Right lobe of liver (tissue), 6 donors: ENCODE results near the gene CT45A7. TPM values are rescaled to one million over a fixed set of nuclear protein-coding genes. Genes with fewer than 3 reads are reported as not detected.
"Not testable (repeated sequence)": the region's sequence is repeated elsewhere in the genome, so short reads cannot be mapped to it uniquely, and the experiment has no call there.

Experiments
- ATAC-seq, 4 donors: fragments of 200-7000 bp; cut with Tn5 transposase; one replicate each; pipeline ENCODE4 v1.9.1; 2020; ENCODE audit warnings: mild to moderate bottlenecking in 4 of 4, moderate library complexity in 4 of 4
- DNase-seq, 3 donors: peaks; one replicate each; pipeline ENCODE4 v3.0.0-alpha.2; 2020
- H3K27ac ChIP-seq, 3 donors: fragments of 200-600 bp; one replicate each; pipeline ENCODE4 v1.8.0; 2022
- H3K27me3 ChIP-seq, 2 donors: fragments of 200-600 bp; one replicate each; pipeline ENCODE4 v1.8.0; 2022
- H3K36me3 ChIP-seq, 4 donors: fragments of 200-600 bp; sonication (generic) in 1 of 4; one replicate each; pipeline versions ENCODE4 v1.5.1 to v1.8.0; 2017 to 2022; ENCODE audit warnings: control low read depth in 1 of 4
- H3K4me1 ChIP-seq, 4 donors: fragments of 200-600 bp; sonication (generic) in 1 of 4; one replicate each; pipeline versions ENCODE4 v1.5.1 to v1.8.0; 2017 to 2022; ENCODE audit warnings: control low read depth in 1 of 4
- H3K4me3 ChIP-seq, 3 donors: fragments of 200-600 bp; one replicate each; pipeline ENCODE4 v1.8.0; 2022
- H3K9me3 ChIP-seq, 4 donors: fragments of 200-600 bp; sonication (generic) in 1 of 4; one replicate each; pipeline versions ENCODE4 v1.5.1 to v1.8.0; 2017 to 2022; ENCODE audit warnings: control low read depth in 1 of 4
- WGBS: methylation state at CpG from one replicate; pipeline ENCODE4 v1.1.6; 2018; ENCODE audit warnings: low coverage, low lambda C conversion rate; ENCODE audit not compliant: insufficient coverage; ENCODE audit errors: missing lambda C conversion rate; 5-methylcytosine and 5-hydroxymethylcytosine counted together
- intact Hi-C, 2 donors: fragments of 100-400 bp; cut with DNase I; formaldehyde crosslinking; loops; one replicate each; pipeline versions ENCODE4 v1.11.2 to v1.14.1; 2022
- long read RNA-seq: library from polyadenylated mRNA; unstranded; transcript quantifications from one replicate; pipeline ENCODE4 v2.0.0, GENCODE V29; 2019
- total RNA-seq, 6 experiments: library from RNA; depleted of rRNA in 2 of 6; stranded (reverse); fragments of >200 nt in 2 of 6; fragmentation: NEBNext Ultra II Directional in 3 of 6; extraction: Animal tissue kit (Norgen Biotek cat#: 25700) in 3 of 6; gene quantifications; one replicate each; pipeline versions ENCODE4 v1.1.0 to v1.2.4, GENCODE V29; 2016 to 2023
- donor health status: DM: no; HTN: yes; CAD: no.
- donor health status: DM: no; HTN: no; CAD: no.
- donor health status: DM: no; HTN: no; CAD: no.
- donor health status: DM: no; HTN: yes; CAD: no.
- donor health status: DM: no; HTN: yes; CAD: no.

CT45A7 gene, protein sequence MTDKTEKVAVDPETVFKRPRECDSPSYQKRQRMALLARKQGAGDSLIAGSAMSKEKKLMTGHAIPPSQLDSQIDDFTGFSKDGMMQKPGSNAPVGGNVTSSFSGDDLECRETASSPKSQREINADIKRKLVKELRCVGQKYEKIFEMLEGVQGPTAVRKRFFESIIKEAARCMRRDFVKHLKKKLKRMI
- not detected for total RNA-seq
- long read RNA-seq, result 0 reads

DNA sequence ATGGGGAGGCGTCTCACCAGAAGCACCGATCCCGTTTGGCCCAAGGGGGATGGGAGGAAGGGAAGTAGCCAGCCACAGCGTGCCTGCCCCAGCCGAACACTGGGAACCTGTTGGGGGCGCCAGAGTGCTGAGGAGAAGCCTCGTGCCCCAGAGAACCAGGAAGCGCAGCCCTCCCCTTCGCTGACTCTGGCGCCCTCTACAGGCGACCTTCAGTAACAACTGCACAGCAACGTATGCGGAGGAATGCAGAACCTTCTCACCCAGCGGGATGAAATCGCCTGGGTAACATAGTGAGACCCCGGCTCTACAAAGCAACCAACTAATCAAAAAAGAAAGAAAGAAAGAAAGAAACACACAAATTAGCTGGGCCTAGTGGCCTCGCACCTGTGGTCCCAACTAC is at the start of gene CT45A7:
Gene CT45A7 (minus strand): TSS at position 101 of the 400 bp plus-strand sequence. CDS start 3,747 bp downstream, outside the sequence.
- no CpG with 5 or more reads among the region's 17 CpGs for WGBS

DNA sequence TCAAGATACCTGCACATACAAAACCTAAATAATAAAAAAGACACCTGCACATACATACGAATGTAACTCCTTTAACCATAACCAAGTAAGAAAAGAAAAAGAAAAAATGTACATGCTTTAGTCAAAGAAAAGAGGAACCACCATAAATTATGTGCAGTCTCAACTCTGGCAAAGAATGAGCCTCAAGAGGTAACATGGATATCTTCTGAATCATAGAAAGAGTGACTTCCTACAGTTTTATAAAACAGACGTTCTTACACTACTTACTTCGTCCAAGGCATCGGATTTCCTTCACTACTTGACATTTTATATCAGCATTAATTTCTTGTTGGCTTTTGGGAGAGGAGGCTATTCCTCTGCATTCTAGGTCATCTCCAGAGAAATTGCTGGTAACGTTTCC is 45.7 kb upstream of the CT45A7 start:
- H3K36me3 ChIP-seq, H3K4me1 ChIP-seq, intact Hi-C loops, DNase-seq, ATAC-seq, H3K27ac ChIP-seq, H3K9me3 ChIP-seq, H3K27me3 ChIP-seq, H3K4me3 ChIP-seq: not testable (repeated sequence)
- WGBS, result 41% methylated on average over 4 of the region's 5 CpGs

More for the DNA sequence above, at the start of gene CT45A7:
- intact Hi-C loops, H3K4me3 ChIP-seq, DNase-seq, H3K9me3 ChIP-seq, H3K27me3 ChIP-seq, ATAC-seq, H3K4me1 ChIP-seq, H3K27ac ChIP-seq, H3K36me3 ChIP-seq: not testable (repeated sequence)

DNA sequence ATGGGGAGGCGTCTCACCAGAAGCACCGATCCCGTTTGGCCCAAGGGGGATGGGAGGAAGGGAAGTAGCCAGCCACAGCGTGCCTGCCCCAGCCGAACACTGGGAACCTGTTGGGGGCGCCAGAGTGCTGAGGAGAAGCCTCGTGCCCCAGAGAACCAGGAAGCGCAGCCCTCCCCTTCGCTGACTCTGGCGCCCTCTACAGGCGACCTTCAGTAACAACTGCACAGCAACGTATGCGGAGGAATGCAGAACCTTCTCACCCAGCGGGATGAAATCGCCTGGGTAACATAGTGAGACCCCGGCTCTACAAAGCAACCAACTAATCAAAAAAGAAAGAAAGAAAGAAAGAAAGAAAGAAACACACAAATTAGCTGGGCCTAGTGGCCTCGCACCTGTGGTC is 34.6 kb upstream of the CT45A7 start, which contains the start of gene CT45A9:
Gene CT45A9 (minus strand): TSS at position 101 of the 400 bp plus-strand sequence. CDS start 3,751 bp downstream, outside the sequence.
- DNase-seq, H3K27ac ChIP-seq, H3K4me1 ChIP-seq, intact Hi-C loops, H3K27me3 ChIP-seq, H3K9me3 ChIP-seq, H3K4me3 ChIP-seq, ATAC-seq, H3K36me3 ChIP-seq: not testable (repeated sequence)
- WGBS, result no CpG with 5 or more reads among the region's 17 CpGs

DNA sequence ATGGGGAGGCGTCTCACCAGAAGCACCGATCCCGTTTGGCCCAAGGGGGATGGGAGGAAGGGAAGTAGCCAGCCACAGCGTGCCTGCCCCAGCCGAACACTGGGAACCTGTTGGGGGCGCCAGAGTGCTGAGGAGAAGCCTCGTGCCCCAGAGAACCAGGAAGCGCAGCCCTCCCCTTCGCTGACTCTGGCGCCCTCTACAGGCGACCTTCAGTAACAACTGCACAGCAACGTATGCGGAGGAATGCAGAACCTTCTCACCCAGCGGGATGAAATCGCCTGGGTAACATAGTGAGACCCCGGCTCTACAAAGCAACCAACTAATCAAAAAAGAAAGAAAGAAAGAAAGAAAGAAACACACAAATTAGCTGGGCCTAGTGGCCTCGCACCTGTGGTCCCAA is 17.4 kb upstream of the CT45A7 start, which contains the start of gene CT45A8:
Gene CT45A8 (minus strand): TSS at position 101 of the 400 bp plus-strand sequence. CDS start 3,755 bp downstream, outside the sequence.
- ATAC-seq, H3K27me3 ChIP-seq, H3K9me3 ChIP-seq, intact Hi-C loops, DNase-seq, H3K27ac ChIP-seq, H3K4me3 ChIP-seq, H3K4me1 ChIP-seq, H3K36me3 ChIP-seq: not testable (repeated sequence)
- no CpG with 5 or more reads among the region's 17 CpGs for WGBS

DNA sequence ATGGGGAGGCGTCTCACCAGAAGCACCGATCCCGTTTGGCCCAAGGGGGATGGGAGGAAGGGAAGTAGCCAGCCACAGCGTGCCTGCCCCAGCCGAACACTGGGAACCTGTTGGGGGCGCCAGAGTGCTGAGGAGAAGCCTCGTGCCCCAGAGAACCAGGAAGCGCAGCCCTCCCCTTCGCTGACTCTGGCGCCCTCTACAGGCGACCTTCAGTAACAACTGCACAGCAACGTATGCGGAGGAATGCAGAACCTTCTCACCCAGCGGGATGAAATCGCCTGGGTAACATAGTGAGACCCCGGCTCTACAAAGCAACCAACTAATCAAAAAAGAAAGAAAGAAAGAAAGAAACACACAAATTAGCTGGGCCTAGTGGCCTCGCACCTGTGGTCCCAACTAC is 17.2 kb downstream of the CT45A7 start, which contains the start of gene CT45A2:
Gene CT45A2 (minus strand): TSS at position 101 of the 400 bp plus-strand sequence. CDS start 3,747 bp downstream, outside the sequence.
- H3K4me1 ChIP-seq, intact Hi-C loops, H3K27me3 ChIP-seq, H3K27ac ChIP-seq, ATAC-seq, H3K36me3 ChIP-seq, DNase-seq, H3K4me3 ChIP-seq, H3K9me3 ChIP-seq: not testable (repeated sequence)
- no CpG with 5 or more reads among the region's 17 CpGs for WGBS

DNA sequence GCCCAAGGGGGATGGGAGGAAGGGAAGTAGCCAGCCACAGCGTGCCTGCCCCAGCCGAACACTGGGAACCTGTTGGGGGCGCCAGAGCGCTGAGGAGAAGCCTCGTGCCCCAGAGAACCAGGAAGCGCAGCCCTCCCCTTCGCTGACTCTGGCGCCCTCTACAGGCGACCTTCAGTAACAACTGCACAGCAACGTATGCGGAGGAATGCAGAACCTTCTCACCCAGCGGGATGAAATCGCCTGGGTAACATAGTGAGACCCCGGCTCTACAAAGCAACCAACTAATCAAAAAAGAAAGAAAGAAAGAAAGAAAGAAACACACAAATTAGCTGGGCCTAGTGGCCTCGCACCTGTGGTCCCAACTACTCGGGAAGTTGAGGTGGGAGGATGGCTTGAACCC is 34.4 kb downstream of the CT45A7 start, which contains the start of gene CT45A6:
Gene CT45A6 (minus strand): TSS at position 101 of the 400 bp plus-strand sequence. CDS start 3,794 bp downstream, outside the sequence.
- H3K36me3 ChIP-seq, H3K9me3 ChIP-seq, ATAC-seq, H3K4me1 ChIP-seq, DNase-seq, H3K4me3 ChIP-seq, intact Hi-C loops, H3K27ac ChIP-seq, H3K27me3 ChIP-seq: not testable (repeated sequence)
- WGBS, result no CpG with 5 or more reads among the region's 16 CpGs

DNA sequence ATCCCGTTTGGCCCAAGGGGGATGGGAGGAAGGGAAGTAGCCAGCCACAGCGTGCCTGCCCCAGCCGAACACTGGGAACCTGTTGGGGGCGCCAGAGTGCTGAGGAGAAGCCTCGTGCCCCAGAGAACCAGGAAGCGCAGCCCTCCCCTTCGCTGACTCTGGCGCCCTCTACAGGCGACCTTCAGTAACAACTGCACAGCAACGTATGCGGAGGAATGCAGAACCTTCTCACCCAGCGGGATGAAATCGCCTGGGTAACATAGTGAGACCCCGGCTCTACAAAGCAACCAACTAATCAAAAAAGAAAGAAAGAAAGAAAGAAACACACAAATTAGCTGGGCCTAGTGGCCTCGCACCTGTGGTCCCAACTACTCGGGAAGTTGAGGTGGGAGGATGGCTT is 51.7 kb downstream of the CT45A7 start, which contains the start of gene CT45A5:
Gene CT45A5 (minus strand): TSS at position 101 of the 400 bp plus-strand sequence. CDS start 3,774 bp downstream, outside the sequence.
- H3K4me3 ChIP-seq, H3K27me3 ChIP-seq, H3K4me1 ChIP-seq, H3K36me3 ChIP-seq, H3K27ac ChIP-seq, DNase-seq, ATAC-seq, H3K9me3 ChIP-seq, intact Hi-C loops: not testable (repeated sequence)
- no CpG with 5 or more reads among the region's 16 CpGs for WGBS

Other genes starting within 250 kb of the CT45A7 start
- not detected for gene CT45A1, start 123.6 kb downstream of the CT45A7 start, total RNA-seq
- not detected for gene CT45A3, start 69.1 kb downstream of the CT45A7 start, total RNA-seq
- gene CT45A5, start 51.8 kb downstream of the CT45A7 start, total RNA-seq, result not detected
- not detected for gene CT45A6, start 34.5 kb downstream of the CT45A7 start, total RNA-seq
- gene CT45A2, start 17.3 kb downstream of the CT45A7 start, total RNA-seq, result not detected
- gene CT45A8, start 17.3 kb upstream of the CT45A7 start, total RNA-seq, result not detected
- gene CT45A9, start 34.5 kb upstream of the CT45A7 start, total RNA-seq, result not detected
- gene CT45A10, start 56.2 kb upstream of the CT45A7 start, total RNA-seq, result not detected
- gene SAGE1, start 56.4 kb upstream of the CT45A7 start, total RNA-seq, result not detected
- 1 to 10 TPM; 4.4 to 7.4 (median 6.4) TPM for gene MMGT1, start 136.7 kb upstream of the CT45A7 start, total RNA-seq
- 1 to 10 TPM; 3.6 to 7.6 (median 4.9) TPM for gene SLC9A6, start 148.2 kb upstream of the CT45A7 start, total RNA-seq